Stimulated activated naive CD8-positive, alpha-beta T cell treated with anti-CD3 and anti-CD28 coated beads, Interleukin-15, amount 100 ng/mL, for 72 hours (primary cell): ENCODE data around the gene SYCP2L.
A peak's percentile ranks its signal among the peaks of the same experiment; 100 is the strongest.
"Not testable (repeated sequence)": the region's sequence is repeated elsewhere in the genome, so short reads cannot be mapped to it uniquely, and the experiment has no call there.

ENCODE experiments used
- ATAC-seq: fragments of 150-1000 bp; cut with Tn5 transposase; 2 replicates; pipeline ENCODE4 v1.10.0; 2021; ENCODE audit warnings: mild to moderate bottlenecking, moderate library complexity
- DNase-seq, 2 donors: peaks; one replicate each; pipeline ENCODE4 v3.0.0; 2021 to 2022
- H3K27ac Mint-ChIP-seq, 2 donors: one replicate each; pipeline ENCODE4 v1.8.0; 2022; ENCODE audit warnings: mild to moderate bottlenecking in 2 of 2, mixed read lengths in 2 of 2, moderate library complexity in 2 of 2
- H3K27me3 Mint-ChIP-seq: one replicate; pipeline ENCODE4 v1.8.0; 2022; ENCODE audit warnings: mixed read lengths
- H3K4me1 Mint-ChIP-seq: one replicate; pipeline ENCODE4 v1.8.0; 2022; ENCODE audit warnings: mild to moderate bottlenecking, mixed read lengths
- H3K4me3 Mint-ChIP-seq, 2 donors: one replicate each; pipeline ENCODE4 v1.8.0; 2022; ENCODE audit warnings: mild to moderate bottlenecking in 2 of 2, mixed read lengths in 2 of 2, moderate library complexity in 1 of 2
- H3K9me3 Mint-ChIP-seq, 2 donors: one replicate each; pipeline ENCODE4 v1.8.0; 2022; ENCODE audit warnings: mixed read lengths in 2 of 2

The SYCP2L gene

GRCh38 chr6:11003297-11003696, 116.4 kb downstream of the SYCP2L start:
- not testable (repeated sequence) for H3K4me1 Mint-ChIP-seq

GRCh38 chr6:11006061-11006460, 119.2 kb downstream of the SYCP2L start:
- no peak for DNase-seq
- H3K27ac Mint-ChIP-seq: no peak overlapping the region
- H3K27me3 Mint-ChIP-seq: peaks cover 9% of the 10 kb centered on the region
- no peaks in the 10 kb centered on the region for H3K4me1 Mint-ChIP-seq
- no peak for ATAC-seq
- no peak overlapping the region for H3K4me3 Mint-ChIP-seq
- H3K9me3 Mint-ChIP-seq: no peaks in the 10 kb centered on the region

More at GRCh38 chr6:11003297-11003696, 116.4 kb downstream of the SYCP2L start:
- not testable (repeated sequence) for DNase-seq, H3K27ac Mint-ChIP-seq, H3K27me3 Mint-ChIP-seq, H3K9me3 Mint-ChIP-seq, ATAC-seq, H3K4me3 Mint-ChIP-seq

GRCh38 chr6:11007715-11008608, 121.1 kb downstream of the SYCP2L start:
- Mint-ChIP-seq H3K9me3 (no peaks in the 10 kb centered on the region), H3K27ac (no peak overlapping the region), H3K4me1 (no peaks in the 10 kb centered on the region), H3K4me3 (no peak overlapping the region), H3K27me3 (peaks cover 12% of the 10 kb centered on the region)
- DNase-seq: no peak
- peak; percentile 31 for ATAC-seq

- no peaks in the 10 kb centered on the region for H3K4me1 Mint-ChIP-seq
- peaks cover 20% of the 10 kb centered on the region for H3K27me3 Mint-ChIP-seq
- ATAC-seq (no peak), DNase-seq (no peak)
- H3K9me3 Mint-ChIP-seq: no peaks in the 10 kb centered on the region
- H3K4me3 Mint-ChIP-seq: no peak overlapping the region
- H3K27ac Mint-ChIP-seq: no peak overlapping the region
These were observed 122.0 kb downstream of the SYCP2L start for GRCh38 chr6:11008821-11009220.

GRCh38 chr6:11009353-11009752, 122.5 kb downstream of the SYCP2L start:
- no peak for ATAC-seq
- H3K27me3 Mint-ChIP-seq: peaks cover 22% of the 10 kb centered on the region
- H3K27ac Mint-ChIP-seq: peak overlapping the region in 1 of 2 donors; percentile 84
- H3K4me1 Mint-ChIP-seq: no peaks in the 10 kb centered on the region
- no peak for DNase-seq
- no peak overlapping the region for H3K4me3 Mint-ChIP-seq
- H3K9me3 Mint-ChIP-seq: no peaks in the 10 kb centered on the region

- no peak overlapping the region for H3K4me3 Mint-ChIP-seq
- DNase-seq (no peak), ATAC-seq (no peak)
These were observed 125.0 kb downstream of the SYCP2L start for GRCh38 chr6:11011787-11012234.

GRCh38 chr6:11012295-11012754, 125.5 kb downstream of the SYCP2L start:
- Mint-ChIP-seq H3K27me3 (peaks cover 39% of the 10 kb centered on the region), H3K4me1 (no peaks in the 10 kb centered on the region), H3K27ac (no peak overlapping the region), H3K4me3 (no peak overlapping the region), H3K9me3 (no peaks in the 10 kb centered on the region)
- DNase-seq (no peak), ATAC-seq (no peak)

More at GRCh38 chr6:11011787-11012234, 125.0 kb downstream of the SYCP2L start:
- Mint-ChIP-seq H3K4me1 (no peaks in the 10 kb centered on the region), H3K27ac (no peak overlapping the region), H3K27me3 (peaks cover 39% of the 10 kb centered on the region), H3K9me3 (no peaks in the 10 kb centered on the region)

- DNase-seq (no peak), ATAC-seq (no peak)
- Mint-ChIP-seq H3K27ac (no peak overlapping the region), H3K4me3 (no peak overlapping the region), H3K4me1 (no peaks in the 10 kb centered on the region), H3K27me3 (peaks cover 39% of the 10 kb centered on the region), H3K9me3 (no peaks in the 10 kb centered on the region)
These were observed 126.3 kb downstream of the SYCP2L start for GRCh38 chr6:11012976-11013720.

GRCh38 chr6:11013721-11014070, 126.8 kb downstream of the SYCP2L start:
- ATAC-seq: no peak
- no peak for DNase-seq
- H3K4me3 Mint-ChIP-seq: no peak overlapping the region
- H3K27me3 Mint-ChIP-seq: peaks cover 39% of the 10 kb centered on the region
- H3K4me1 Mint-ChIP-seq: no peaks in the 10 kb centered on the region
- H3K27ac Mint-ChIP-seq: no peak overlapping the region
- H3K9me3 Mint-ChIP-seq: no peaks in the 10 kb centered on the region

- H3K27me3 Mint-ChIP-seq: peaks cover 31% of the 10 kb centered on the region
- H3K9me3 Mint-ChIP-seq: no peaks in the 10 kb centered on the region
- DNase-seq (no peak), ATAC-seq (no peak)
- H3K27ac Mint-ChIP-seq: no peak overlapping the region
- no peak overlapping the region for H3K4me3 Mint-ChIP-seq
- no peaks in the 10 kb centered on the region for H3K4me1 Mint-ChIP-seq
These were observed 128.2 kb downstream of the SYCP2L start for GRCh38 chr6:11015102-11015501.

- DNase-seq: no peak
- Mint-ChIP-seq H3K4me3 (no peak overlapping the region), H3K4me1 (no peaks in the 10 kb centered on the region), H3K27me3 (peaks cover 44% of the 10 kb centered on the region), H3K9me3 (no peaks in the 10 kb centered on the region), H3K27ac (no peak overlapping the region)
- ATAC-seq: no peak
These were observed 129.6 kb downstream of the SYCP2L start for GRCh38 chr6:11016452-11016851.

- Mint-ChIP-seq H3K4me1 (no peaks in the 10 kb centered on the region), H3K9me3 (no peaks in the 10 kb centered on the region), H3K27me3 (peaks cover 50% of the 10 kb centered on the region), H3K27ac (no peak overlapping the region), H3K4me3 (no peak overlapping the region)
- DNase-seq (no peak), ATAC-seq (no peak)
These were observed 130.2 kb downstream of the SYCP2L start for GRCh38 chr6:11017090-11017489.

- ATAC-seq (no peak), DNase-seq (no peak)
- H3K27me3 Mint-ChIP-seq: peaks cover 49% of the 10 kb centered on the region
- H3K4me1 Mint-ChIP-seq: no peaks in the 10 kb centered on the region
- H3K4me3 Mint-ChIP-seq: no peak overlapping the region
- H3K27ac Mint-ChIP-seq: no peak overlapping the region
- H3K9me3 Mint-ChIP-seq: no peaks in the 10 kb centered on the region
These were observed 131.4 kb downstream of the SYCP2L start for GRCh38 chr6:11018225-11018624.

- no peaks in the 10 kb centered on the region for H3K9me3 Mint-ChIP-seq
- H3K27me3 Mint-ChIP-seq: peaks cover 35% of the 10 kb centered on the region
- H3K27ac Mint-ChIP-seq: no peak overlapping the region
- H3K4me3 Mint-ChIP-seq: no peak overlapping the region
- no peaks in the 10 kb centered on the region for H3K4me1 Mint-ChIP-seq
- ATAC-seq (no peak), DNase-seq (no peak)
These were observed 134.2 kb downstream of the SYCP2L start for GRCh38 chr6:11021003-11021402.

GRCh38 chr6:11021714-11022113, 134.9 kb downstream of the SYCP2L start:
- no peak overlapping the region for H3K4me3 Mint-ChIP-seq
- H3K4me1 Mint-ChIP-seq: no peaks in the 10 kb centered on the region
- H3K27ac Mint-ChIP-seq: peak overlapping the region in 1 of 2 donors; percentile 29
- H3K27me3 Mint-ChIP-seq: peaks cover 34% of the 10 kb centered on the region
- ATAC-seq: peak; percentile 26
- H3K9me3 Mint-ChIP-seq: no peaks in the 10 kb centered on the region
- DNase-seq: no peak

GRCh38 chr6:11023032-11023431, 136.2 kb downstream of the SYCP2L start:
- no peak overlapping the region for H3K4me3 Mint-ChIP-seq
- no peak for ATAC-seq
- H3K4me1 Mint-ChIP-seq: no peaks in the 10 kb centered on the region
- DNase-seq: no peak
- H3K27me3 Mint-ChIP-seq: peaks cover 42% of the 10 kb centered on the region
- no peaks in the 10 kb centered on the region for H3K9me3 Mint-ChIP-seq
- H3K27ac Mint-ChIP-seq: no peak overlapping the region
